H9 (cell line): ENCODE results near the gene OR10G7. TPM values are rescaled to one million over a fixed set of nuclear protein-coding genes. Genes with fewer than 3 reads are reported as not detected.

Experiments used
- DNase-seq: peaks from one replicate; pipeline ENCODE4 v3.0.0-alpha.2; 2017
- H2AFZ ChIP-seq: one replicate; pipeline ENCODE4 v1.6.1; 2013; ENCODE audit warnings: mild to moderate bottlenecking, low read length, control low read depth, moderate library complexity
- H2AK5ac ChIP-seq: 2 replicates; pipeline ENCODE4 v1.6.1; 2013; ENCODE audit warnings: low read length, control low read depth, mixed read lengths; ENCODE audit not compliant: insufficient read length
- H2BK120ac ChIP-seq: one replicate; pipeline ENCODE4 v1.6.1; 2013; ENCODE audit warnings: low read depth, mild to moderate bottlenecking, low read length, control low read depth, inconsistent platforms; ENCODE audit not compliant: poor library complexity, severe bottlenecking
- H2BK12ac ChIP-seq: 2 replicates; pipeline ENCODE4 v1.6.1; 2013; ENCODE audit warnings: low read length, control low read depth, mixed read lengths, low read depth; ENCODE audit not compliant: insufficient read length
- H2BK15ac ChIP-seq: 2 replicates; pipeline ENCODE4 v1.6.1; 2013; ENCODE audit warnings: low read depth, low read length, control low read depth
- H2BK20ac ChIP-seq: one replicate; pipeline ENCODE4 v1.6.1; 2013; ENCODE audit warnings: low read depth, mild to moderate bottlenecking, low read length, control low read depth, inconsistent platforms; ENCODE audit not compliant: poor library complexity, severe bottlenecking
- H2BK5ac ChIP-seq: 2 replicates; pipeline ENCODE4 v1.6.1; 2013; ENCODE audit warnings: low read length, control low read depth, mixed read lengths; ENCODE audit not compliant: insufficient read length
- H3K14ac ChIP-seq: 2 replicates; pipeline ENCODE4 v1.6.1; 2013; ENCODE audit warnings: low read length, control low read depth; ENCODE audit not compliant: insufficient read depth
- H3K18ac ChIP-seq: 2 replicates; pipeline ENCODE4 v1.6.1; 2013; ENCODE audit warnings: low read depth, mild to moderate bottlenecking, mixed read lengths, low read length, control low read depth; ENCODE audit not compliant: insufficient read length
- H3K23ac ChIP-seq: 2 replicates; pipeline ENCODE4 v1.6.1; 2013; ENCODE audit warnings: low read length, control low read depth, mixed read lengths, low read depth; ENCODE audit not compliant: insufficient read length
- H3K23me2 ChIP-seq: 2 replicates; pipeline ENCODE4 v1.6.1; 2013; ENCODE audit warnings: low read depth, mild to moderate bottlenecking, mixed read lengths, low read length, control low read depth; ENCODE audit not compliant: insufficient read length, poor library complexity, severe bottlenecking
- H3K27ac ChIP-seq: 2 replicates; pipeline ENCODE4 v1.5.1; 2013; ENCODE audit warnings: low read length, control low read depth, mixed read lengths, low read depth; ENCODE audit not compliant: insufficient read length
- H3K27me3 ChIP-seq: 2 replicates; pipeline ENCODE4 v1.6.1; 2013; ENCODE audit warnings: low read length, control low read depth, inconsistent platforms; ENCODE audit not compliant: insufficient read depth
- H3K4ac ChIP-seq: 2 replicates; pipeline ENCODE4 v1.6.1; 2013; ENCODE audit warnings: low read depth, mild to moderate bottlenecking, control low read depth, inconsistent platforms, low read length, moderate library complexity
- H3K4me1 ChIP-seq: 2 replicates; pipeline ENCODE4 v1.6.1; 2013; ENCODE audit warnings: low read length, control low read depth, inconsistent platforms; ENCODE audit not compliant: insufficient read depth
- H3K4me2 ChIP-seq: 2 replicates; pipeline ENCODE4 v1.6.1; 2013; ENCODE audit warnings: low read length, control low read depth, mixed read lengths; ENCODE audit not compliant: insufficient read length, insufficient read depth
- H3K56ac ChIP-seq: 2 replicates; pipeline ENCODE4 v1.6.1; 2013; ENCODE audit warnings: low read depth, mild to moderate bottlenecking, mixed read lengths, low read length, control low read depth; ENCODE audit not compliant: insufficient read length
- H3K79me1 ChIP-seq: 2 replicates; pipeline ENCODE4 v1.6.1; 2013; ENCODE audit warnings: low read depth, mild to moderate bottlenecking, moderate library complexity, low read length, control low read depth, inconsistent platforms; ENCODE audit not compliant: insufficient read depth, poor library complexity, severe bottlenecking
- H3K79me2 ChIP-seq: 2 replicates; pipeline ENCODE4 v1.6.1; 2013; ENCODE audit warnings: low read length, control low read depth, inconsistent platforms; ENCODE audit not compliant: insufficient read depth
- H3K9ac ChIP-seq: 2 replicates; pipeline ENCODE4 v1.6.1; 2013; ENCODE audit warnings: low read length, control low read depth, mixed read lengths; ENCODE audit not compliant: insufficient read length; ENCODE audit errors: extremely low read depth
- H3K9me3 ChIP-seq: one replicate; pipeline ENCODE4 v1.6.1; 2013; ENCODE audit warnings: low read depth, low read length, inconsistent platforms; ENCODE audit not compliant: control insufficient read depth
- H3T11ph ChIP-seq: one replicate; pipeline ENCODE4 v1.6.1; 2013; ENCODE audit warnings: mild to moderate bottlenecking, low read length, control low read depth, inconsistent platforms
- H4K20me1 ChIP-seq: one replicate; pipeline ENCODE4 v1.6.1; 2013; ENCODE audit not compliant: control insufficient read depth, insufficient read length, insufficient read depth
- H4K5ac ChIP-seq: 2 replicates; pipeline ENCODE4 v1.6.1; 2013; ENCODE audit warnings: low read depth, mild to moderate bottlenecking, mixed read lengths, low read length, control low read depth; ENCODE audit not compliant: insufficient read length
- H4K8ac ChIP-seq: replicated peaks from 2 replicates; pipeline ENCODE4 v1.6.1; 2013; ENCODE audit warnings: low read length, control low read depth, mixed read lengths, low read depth; ENCODE audit not compliant: insufficient read length
- H4K91ac ChIP-seq: 2 replicates; pipeline ENCODE4 v1.6.1; 2013; ENCODE audit warnings: low read depth, mild to moderate bottlenecking, moderate library complexity, mixed read lengths, low read length, control low read depth; ENCODE audit not compliant: insufficient read length
- H3K27ac Mint-ChIP-seq, 3 experiments: 2 replicates in 2 of 3; 3 replicates in 1 of 3; pipeline ENCODE4 v1.8.0; 2020 to 2021; ENCODE audit warnings: mixed read lengths in 3 of 3, mild to moderate bottlenecking in 1 of 3, moderate library complexity in 1 of 3
- H3K27me3 Mint-ChIP-seq: 2 replicates; pipeline ENCODE4 v1.8.0; 2021; ENCODE audit warnings: low read depth, mild to moderate bottlenecking, moderate library complexity, mixed read lengths
- H3K36me3 Mint-ChIP-seq, 3 experiments: 2 replicates in 2 of 3; 3 replicates in 1 of 3; pipeline ENCODE4 v1.8.0; 2020 to 2021; ENCODE audit warnings: low read depth in 3 of 3, mixed read lengths in 3 of 3; ENCODE audit not compliant: insufficient read depth in 1 of 3
- H3K4me1 Mint-ChIP-seq, 2 experiments: 2 replicates each; pipeline ENCODE4 v1.8.0; 2020; ENCODE audit warnings: mixed read lengths in 2 of 2
- H3K4me3 Mint-ChIP-seq, 2 experiments: 2 replicates in 1 of 2; 3 replicates in 1 of 2; pipeline ENCODE4 v1.8.0; 2020 to 2021; ENCODE audit warnings: mild to moderate bottlenecking in 2 of 2, mixed read lengths in 2 of 2, moderate library complexity in 1 of 2
- H3K9me3 Mint-ChIP-seq, 2 experiments: 2 replicates in 1 of 2; 3 replicates in 1 of 2; pipeline ENCODE4 v1.8.0; 2020; ENCODE audit warnings: mild to moderate bottlenecking in 2 of 2, mixed read lengths in 2 of 2, moderate library complexity in 1 of 2
- CTCF ChIP-seq: fragments of 200-600 bp; sonication (generic); conservative IDR thresholded peaks from 3 replicates; pipeline ENCODE4 v1.8.0; 2021; ENCODE audit warnings: antibody characterized with exemption, mild to moderate bottlenecking
- WGBS: extraction: QIAGEN DNeasy Blood & Tissue Kit; methylation state at CpG from one replicate; pipeline ENCODE4 v1.1.7; 2013; ENCODE audit warnings: missing lambda C conversion rate, low lambda C conversion rate, mixed read lengths; ENCODE audit not compliant: insufficient read length; ENCODE audit errors: extremely low coverage; 5-methylcytosine and 5-hydroxymethylcytosine counted together
- total RNA-seq: library from RNA; stranded (reverse); gene quantifications from 2 replicates; pipeline ENCODE4 v1.2.1, GENCODE V29; 2021

OR10G7 gene
- total RNA-seq, 1 experiment from 2014 or later: not detected

GRCh38 chr11:124012697-124013096 lies 28.4 kb downstream of the OR10G7 start, which contains the start of gene OR10G4:
Gene OR10G4, plus strand, starts transcription at chr11:124012997. Its CDS starts 2,578 bp downstream, at chr11:124015575.
- no peak within 1 kb of the TSS for H2AFZ ChIP-seq
- TF ChIP-seq CTCF: no peak

More at GRCh38 chr11:124012697-124013096, 28.4 kb downstream of the OR10G7 start, which contains the start of gene OR10G4:
- H3K27ac ChIP-seq: no peak within 1 kb of the TSS
- Mint-ChIP-seq H3K36me3 (no peaks in the 10 kb centered on the region; a peak in 1 of 7 replicates), H3K27me3 (no peaks in the 10 kb centered on the region), H3K4me3 (no peak within 1 kb of the TSS), H3K9me3 (no peaks in the 10 kb centered on the region), H3K4me1 (peaks cover 0 to 6% of the 10 kb centered on the region in 2 experiments; a peak in 2 of 4 replicates), H3K27ac (no peak within 1 kb of the TSS)
- no peaks in the 10 kb centered on the region for H3K27me3 ChIP-seq
- no peak within 1 kb of the TSS for H2BK20ac ChIP-seq
- H2BK15ac ChIP-seq: no peak within 1 kb of the TSS
- H2BK120ac ChIP-seq: no peak within 1 kb of the TSS
- H3K79me1 ChIP-seq: no peaks in the 10 kb centered on the region
- no peak within 1 kb of the TSS for H3K9ac ChIP-seq
- H2AK5ac ChIP-seq: no peak within 1 kb of the TSS
- no peak within 1 kb of the TSS for H4K91ac ChIP-seq
- no peak within 1 kb of the TSS for H2BK12ac ChIP-seq
- no CpG with 5 or more reads among the region's 2 CpGs for WGBS
- no peaks in the 10 kb centered on the region for H3K4me1 ChIP-seq
- no peak within 1 kb of the TSS for H2BK5ac ChIP-seq
- no peak within 1 kb of the TSS for H4K8ac ChIP-seq
- H3T11ph ChIP-seq: no peak within 1 kb of the TSS
- H3K56ac ChIP-seq: no peak within 1 kb of the TSS
- no peak within 1 kb of the TSS for H3K18ac ChIP-seq
- no peaks in the 10 kb centered on the region for H3K23me2 ChIP-seq
- no peak for DNase-seq
- H3K14ac ChIP-seq: no peak within 1 kb of the TSS
- no peaks in the 10 kb centered on the region for H4K20me1 ChIP-seq
- H4K5ac ChIP-seq: no peak within 1 kb of the TSS
- H3K9me3 ChIP-seq: no peaks in the 10 kb centered on the region
- H3K4me2 ChIP-seq: no peak within 1 kb of the TSS
- H3K23ac ChIP-seq: no peak within 1 kb of the TSS
- no peak within 1 kb of the TSS for H3K4ac ChIP-seq
- no peaks in the 10 kb centered on the region for H3K79me2 ChIP-seq
